ENCODE data around the gene MRPS35. TPM values are rescaled to one million over a fixed set of nuclear protein-coding genes. Genes with fewer than 3 reads are reported as not detected.

MRPS35 gene
- total RNA-seq, 1 experiment from 2014 or later = 98.7 TPM

DNA sequence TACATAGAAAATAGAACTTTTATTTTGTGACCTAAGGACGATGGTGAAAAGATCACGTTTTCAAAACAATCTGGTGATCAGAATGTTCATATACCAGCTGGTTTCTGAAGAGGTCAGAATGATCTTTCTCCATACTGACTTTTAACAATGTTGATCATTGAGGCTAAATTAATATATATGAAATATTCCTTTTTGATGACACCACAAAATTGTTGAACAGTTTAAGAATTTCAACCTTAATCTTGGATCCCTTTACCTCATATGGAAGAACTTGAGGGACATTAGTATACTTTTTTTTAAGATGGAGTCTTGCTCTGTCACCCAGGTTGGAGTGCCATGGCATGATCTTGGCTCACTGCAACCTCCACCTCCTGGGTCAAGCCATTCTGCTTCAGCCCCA is 17.2 kb upstream of the MRPS35 start:
- H3K4me1 ChIP-seq (replicated peaks) = peaks cover 11% of the 10 kb centered on the region
- peaks cover 41% of the 10 kb centered on the region for H3K36me3 ChIP-seq
- H3K9me3 ChIP-seq (replicated peaks) = no peaks in the 10 kb centered on the region
- no peak for DNase-seq (ENCODE audit: low read depth in 1 of 2, low spot score in 2 of 2)
- H3K27ac ChIP-seq = no peak overlapping the region
- no peak overlapping the region for H3K4me3 ChIP-seq
- H3K27me3 ChIP-seq (replicated peaks) = no peaks in the 10 kb centered on the region

DNA sequence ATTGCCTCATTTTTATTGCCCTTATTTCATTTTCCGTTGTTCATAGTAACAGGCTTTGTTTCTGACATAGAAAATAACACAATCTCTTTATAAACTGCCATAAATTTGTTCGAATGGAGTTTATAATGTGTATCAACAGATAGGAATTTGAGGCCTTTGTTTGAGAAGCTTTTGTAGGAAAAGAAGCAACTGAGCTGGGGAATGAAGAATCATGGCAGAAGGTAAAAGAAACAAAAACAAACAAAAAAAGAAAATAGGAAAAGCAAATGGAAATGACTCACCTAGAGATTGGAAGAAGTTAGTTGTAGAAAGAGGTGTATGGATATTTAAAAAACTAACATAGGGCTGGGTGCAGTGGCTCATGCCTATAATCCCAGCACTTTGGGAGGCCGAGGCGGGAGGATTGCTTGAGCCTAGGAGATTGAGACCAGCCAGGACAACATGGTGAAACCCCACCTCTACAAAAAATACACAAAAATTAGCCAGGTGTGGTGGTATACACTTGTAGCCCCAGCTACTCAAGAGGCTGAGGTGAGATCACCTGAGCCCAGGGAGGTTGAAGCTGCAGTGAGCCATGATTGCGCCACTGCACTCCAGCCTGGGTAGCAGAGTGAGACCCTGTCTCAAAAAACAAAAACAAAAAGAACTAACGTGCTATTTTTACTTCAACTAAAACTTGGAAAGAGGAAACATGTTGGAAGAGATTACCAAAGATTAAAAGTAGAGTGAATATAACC is 14.9 kb upstream of the MRPS35 start:
- Histone ChIP-seq H3K4me1 (replicated peaks) (peaks cover 11% of the 10 kb centered on the region), H3K27me3 (replicated peaks) (no peaks in the 10 kb centered on the region), H3K9me3 (replicated peaks) (no peaks in the 10 kb centered on the region), H3K36me3 (peaks cover 30% of the 10 kb centered on the region), H3K4me3 (no peak overlapping the region), H3K27ac (peak overlapping the region; percentile 70)
- DNase-seq (ENCODE audit: low read depth in 1 of 2, low spot score in 2 of 2) = peak in 1 of 2 experiments; percentile 37

DNA sequence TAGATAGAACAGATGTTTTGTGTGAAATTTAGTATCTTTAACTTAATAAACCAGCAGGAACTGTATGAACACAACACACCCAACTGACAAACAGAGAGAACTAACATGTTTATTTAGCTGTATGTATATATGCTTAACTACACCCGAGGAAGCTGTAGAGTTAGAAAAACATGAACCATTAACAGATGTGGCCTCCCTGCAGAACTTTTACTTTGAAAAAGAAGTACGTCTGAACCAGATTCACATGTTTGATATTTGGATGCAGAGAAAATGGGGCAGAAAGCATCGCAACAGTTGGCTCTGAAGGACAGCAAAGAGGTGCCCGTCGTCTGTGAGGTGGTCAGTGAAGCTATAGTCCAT is 14.4 kb upstream of the MRPS35 start, which contains the start of gene REP15:
Gene REP15, plus strand, starts transcription at position 155 of the 360 bp plus-strand sequence. Its CDS starts 116 bp downstream, at position 271.
- Histone ChIP-seq H3K4me1 (replicated peaks) (peaks cover 11% of the 10 kb centered on the region), H3K27me3 (replicated peaks) (no peaks in the 10 kb centered on the region), H3K9me3 (replicated peaks) (no peaks in the 10 kb centered on the region), H3K36me3 (peaks cover 27% of the 10 kb centered on the region), H3K27ac (peak within 1 kb of the TSS; percentile 70), H3K4me3 (no peak within 1 kb of the TSS)
- DNase-seq (ENCODE audit: low read depth in 1 of 2, low spot score in 2 of 2) = no peak

DNA sequence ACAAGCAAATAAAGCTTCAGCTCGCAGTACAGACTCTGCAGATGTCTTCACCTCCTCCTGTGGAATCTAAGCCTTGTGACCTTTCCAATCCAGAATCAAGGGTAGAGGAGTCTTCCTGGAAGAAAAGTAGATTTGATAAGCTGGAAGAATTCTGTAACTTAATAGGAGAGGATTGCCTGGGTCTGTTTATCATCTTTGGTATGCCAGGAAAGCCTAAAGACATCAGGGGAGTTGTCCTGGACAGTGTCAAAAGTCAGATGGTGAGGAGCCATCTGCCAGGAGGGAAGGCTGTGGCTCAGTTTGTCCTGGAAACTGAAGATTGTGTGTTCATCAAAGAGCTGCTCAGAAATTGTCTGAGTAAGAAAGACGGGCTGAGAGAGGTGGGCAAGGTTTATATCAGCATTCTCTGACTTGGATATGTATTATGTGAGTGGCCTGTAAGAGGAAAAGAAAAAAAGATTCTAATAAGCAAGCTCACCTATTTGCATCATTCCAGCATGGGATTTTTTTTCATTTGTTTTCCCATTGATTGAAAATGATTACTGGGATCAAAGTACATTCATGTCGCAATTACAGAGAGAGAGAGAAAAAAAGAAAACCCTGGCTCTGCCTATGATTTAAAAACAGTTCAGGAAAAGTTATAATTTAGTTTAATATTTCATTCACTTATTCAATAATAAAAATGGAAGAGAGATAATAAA is 13.6 kb upstream of the MRPS35 start:
- Histone ChIP-seq H3K9me3 (replicated peaks) (no peaks in the 10 kb centered on the region), H3K4me3 (no peak overlapping the region), H3K27me3 (replicated peaks) (no peaks in the 10 kb centered on the region), H3K36me3 (peaks cover 20% of the 10 kb centered on the region), H3K27ac (no peak overlapping the region), H3K4me1 (replicated peaks) (peaks cover 11% of the 10 kb centered on the region)
- no peak for DNase-seq (ENCODE audit: low read depth in 1 of 2, low spot score in 2 of 2)

DNA sequence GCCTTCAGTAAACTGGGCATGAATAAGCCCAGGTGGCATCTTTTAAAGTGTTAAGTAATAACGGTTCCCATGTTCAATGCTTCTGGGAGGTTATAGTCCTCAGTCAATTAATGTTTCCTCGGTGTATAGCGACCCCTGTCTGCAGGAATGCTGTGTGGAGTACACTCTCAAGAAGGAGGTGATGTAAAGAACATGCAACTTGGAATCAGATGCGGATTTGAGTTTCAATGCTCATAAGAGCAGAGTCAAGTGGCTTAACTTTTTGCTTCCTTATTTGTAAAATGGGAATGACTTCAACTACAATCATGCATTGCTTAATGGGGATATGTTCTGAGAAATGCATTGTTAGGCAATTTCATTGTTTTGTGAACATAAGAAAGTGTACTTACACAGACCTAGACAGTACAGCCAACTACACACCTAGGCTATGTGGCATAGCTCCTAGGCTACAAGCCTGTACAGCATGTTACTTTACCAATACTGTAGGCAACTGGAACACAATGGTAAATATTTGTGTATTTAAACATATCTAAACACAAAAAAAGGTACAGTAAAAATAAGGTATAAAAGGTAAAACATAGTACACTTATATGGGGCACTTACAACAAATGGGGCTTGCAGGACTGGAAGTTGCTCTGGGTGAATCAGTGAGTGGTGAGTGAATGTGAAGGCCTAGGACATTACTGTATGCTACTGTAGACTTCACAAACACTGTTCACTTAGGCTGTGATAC is 6.7 kb upstream of the MRPS35 start:
- Histone ChIP-seq H3K4me1 (replicated peaks) (peaks cover 10% of the 10 kb centered on the region), H3K36me3 (no peaks in the 10 kb centered on the region), H3K27me3 (replicated peaks) (no peaks in the 10 kb centered on the region), H3K9me3 (replicated peaks) (no peaks in the 10 kb centered on the region), H3K4me3 (no peak overlapping the region), H3K27ac (no peak overlapping the region)
- DNase-seq (ENCODE audit: low read depth in 1 of 2, low spot score in 2 of 2) = peak; percentile 64 to 74

DNA sequence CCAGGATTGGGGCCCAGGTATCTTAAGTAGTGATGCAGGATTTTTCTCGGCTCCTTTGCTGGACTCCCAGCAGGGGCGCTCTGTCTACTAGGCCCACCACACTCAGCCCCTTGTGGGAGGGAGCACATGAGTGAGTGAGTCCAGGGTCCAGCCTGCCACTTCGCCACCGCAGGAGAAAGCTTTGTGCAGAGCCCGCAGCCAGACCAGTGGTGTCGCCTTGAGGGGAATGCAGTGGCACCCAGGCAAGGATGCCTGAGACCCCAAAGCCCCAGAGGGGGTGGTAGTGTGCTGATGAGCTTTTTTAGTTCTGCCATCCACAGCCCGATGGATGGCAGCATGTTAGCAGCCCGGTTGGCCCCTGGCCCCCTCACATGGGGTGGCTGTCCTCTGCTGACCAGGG is 5.4 kb upstream of the MRPS35 start:
- H3K4me1 ChIP-seq (replicated peaks) = peaks cover 10% of the 10 kb centered on the region
- no peak overlapping the region for H3K4me3 ChIP-seq
- H3K36me3 ChIP-seq = no peaks in the 10 kb centered on the region
- no peak for DNase-seq (ENCODE audit: low read depth in 1 of 2, low spot score in 2 of 2)
- H3K27ac ChIP-seq = no peak overlapping the region
- no peaks in the 10 kb centered on the region for H3K27me3 ChIP-seq (replicated peaks)
- H3K9me3 ChIP-seq (replicated peaks) = no peaks in the 10 kb centered on the region

DNA sequence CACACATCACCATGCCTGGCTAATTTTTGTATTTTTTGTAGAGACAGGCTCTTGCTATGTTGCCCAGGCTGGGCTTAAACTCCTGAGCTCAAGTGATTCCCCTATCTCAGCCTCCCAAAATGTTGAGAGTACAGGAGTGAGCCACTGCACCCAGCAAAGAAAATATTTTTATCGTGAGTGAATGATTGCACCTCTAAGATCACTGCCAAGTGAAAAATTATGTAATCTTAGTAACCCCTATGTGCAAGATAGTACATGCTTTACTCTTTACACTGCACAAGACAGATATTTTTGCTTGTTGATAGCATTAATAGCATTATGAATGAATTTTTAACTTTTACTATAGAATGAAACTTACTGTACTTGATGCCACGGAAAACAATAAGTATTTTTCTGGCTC is 3.4 kb upstream of the MRPS35 start:
- Histone ChIP-seq H3K36me3 (peaks cover 3% of the 10 kb centered on the region; the same call in 1 of the 2 replicates), H3K9me3 (replicated peaks) (no peaks in the 10 kb centered on the region), H3K27ac (no peak overlapping the region), H3K27me3 (replicated peaks) (no peaks in the 10 kb centered on the region), H3K4me3 (no peak overlapping the region), H3K4me1 (replicated peaks) (peaks cover 14% of the 10 kb centered on the region)
- DNase-seq (ENCODE audit: low read depth in 1 of 2, low spot score in 2 of 2) = no peak

DNA sequence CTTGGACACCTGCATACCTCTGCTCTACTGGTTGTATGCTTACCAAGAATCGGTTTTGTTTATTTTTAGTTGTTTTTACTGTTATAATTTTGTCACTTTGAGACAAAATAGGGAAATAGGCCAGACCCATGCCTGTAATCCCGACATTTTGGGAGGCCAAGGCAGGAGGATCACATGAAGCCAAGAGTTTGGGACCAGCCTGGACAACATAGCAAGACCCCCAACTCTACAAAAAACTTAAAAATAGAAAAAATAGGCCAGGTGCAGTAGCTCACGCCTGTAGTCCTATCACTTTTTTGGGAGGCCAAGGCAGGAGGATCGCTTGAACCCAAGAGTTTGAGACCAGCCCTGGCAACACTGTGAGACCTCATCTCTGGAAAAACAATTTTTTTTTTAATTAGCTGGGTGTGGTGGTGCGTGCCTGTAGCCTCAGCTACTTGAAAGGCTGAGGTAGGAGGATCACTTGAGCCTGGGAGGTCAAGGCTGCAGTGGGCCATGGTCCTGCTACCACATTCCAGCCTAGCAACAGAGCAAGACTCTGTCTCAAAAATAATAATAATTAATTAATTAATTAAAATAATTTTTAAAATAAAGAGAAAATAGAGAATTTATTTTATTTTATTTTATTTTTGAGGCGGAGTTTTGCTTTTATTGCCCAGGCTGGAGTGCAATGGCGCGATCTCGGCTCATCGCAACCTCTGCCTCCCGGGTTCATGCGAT is 1.3 kb upstream of the MRPS35 start:
- H3K4me3 ChIP-seq = peak overlapping the region; percentile 74; the same call in 1 of the 2 replicates
- DNase-seq (ENCODE audit: low read depth in 1 of 2, low spot score in 2 of 2) = no peak
- H3K27me3 ChIP-seq (replicated peaks) = no peaks in the 10 kb centered on the region
- peaks cover 3% of the 10 kb centered on the region; the same call in 1 of the 2 replicates for H3K36me3 ChIP-seq
- H3K27ac ChIP-seq = no peak overlapping the region
- H3K4me1 ChIP-seq (replicated peaks) = peaks cover 5% of the 10 kb centered on the region
- no peaks in the 10 kb centered on the region for H3K9me3 ChIP-seq (replicated peaks)

DNA sequence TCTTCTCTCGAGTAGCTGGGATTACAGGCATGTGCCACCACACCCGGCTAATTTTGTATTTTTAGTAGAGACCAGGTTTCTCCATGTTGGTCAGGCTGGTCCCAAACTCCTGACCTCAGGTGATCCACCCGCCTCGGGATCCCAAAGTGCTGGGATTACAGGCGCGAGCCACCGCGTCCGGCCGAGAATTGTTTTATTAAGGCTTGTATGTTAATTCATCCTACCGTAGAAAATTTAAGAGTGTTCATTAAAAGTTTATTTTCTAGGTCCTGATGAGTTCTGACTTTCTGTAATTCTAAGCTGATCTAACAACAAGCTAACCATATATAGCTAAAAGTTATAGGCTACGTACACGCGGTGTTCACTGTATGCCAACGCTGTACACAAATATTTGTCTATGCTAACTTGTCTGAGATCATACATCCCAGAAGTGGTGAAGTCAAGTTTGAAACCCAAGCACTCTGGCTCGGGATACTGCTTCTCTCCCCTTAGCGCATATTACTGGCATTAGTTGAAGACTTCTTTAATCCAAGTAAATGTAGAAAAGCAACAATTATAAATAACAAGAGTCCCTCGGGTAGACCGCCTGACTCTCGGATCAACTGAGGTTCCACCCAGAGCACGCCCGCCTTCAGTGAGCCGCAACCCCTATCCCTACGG is 570 bp upstream of the MRPS35 start:
- H3K9me3 ChIP-seq (replicated peaks) = no peaks in the 10 kb centered on the region
- peak overlapping the region; percentile 74 for H3K4me3 ChIP-seq
- peaks cover 5% of the 10 kb centered on the region for H3K4me1 ChIP-seq (replicated peaks)
- no peak for DNase-seq (ENCODE audit: low read depth in 1 of 2, low spot score in 2 of 2)
- H3K27me3 ChIP-seq (replicated peaks) = no peaks in the 10 kb centered on the region
- H3K36me3 ChIP-seq = peaks cover 3% of the 10 kb centered on the region
- H3K27ac ChIP-seq = peak overlapping the region; percentile 44

DNA sequence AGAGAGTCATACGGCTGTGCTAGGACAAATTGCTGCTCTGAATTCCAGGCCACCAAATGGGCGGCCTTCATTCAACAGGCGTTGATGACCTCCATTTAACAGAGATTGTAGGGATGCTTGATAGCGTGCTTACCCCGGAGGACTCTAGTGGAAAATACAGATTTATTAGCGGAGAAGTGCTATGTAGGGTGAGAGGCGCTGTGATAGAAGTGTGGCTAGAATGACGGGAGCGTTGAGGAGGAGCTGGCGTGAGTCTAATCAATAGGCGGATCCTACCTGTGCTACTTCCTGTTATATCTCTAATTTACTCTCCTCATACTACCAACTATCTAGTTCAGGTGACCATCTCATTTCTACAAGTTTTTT is 668 bp downstream of the MRPS35 start:
- Histone ChIP-seq H3K4me1 (replicated peaks) (peaks cover 5% of the 10 kb centered on the region), H3K36me3 (peaks cover 16% of the 10 kb centered on the region), H3K27ac (peak overlapping the region; percentile 44), H3K27me3 (replicated peaks) (no peaks in the 10 kb centered on the region), H3K9me3 (replicated peaks) (no peaks in the 10 kb centered on the region), H3K4me3 (peak overlapping the region; percentile 74)
- DNase-seq (ENCODE audit: low read depth in 1 of 2, low spot score in 2 of 2) = no peak

DNA sequence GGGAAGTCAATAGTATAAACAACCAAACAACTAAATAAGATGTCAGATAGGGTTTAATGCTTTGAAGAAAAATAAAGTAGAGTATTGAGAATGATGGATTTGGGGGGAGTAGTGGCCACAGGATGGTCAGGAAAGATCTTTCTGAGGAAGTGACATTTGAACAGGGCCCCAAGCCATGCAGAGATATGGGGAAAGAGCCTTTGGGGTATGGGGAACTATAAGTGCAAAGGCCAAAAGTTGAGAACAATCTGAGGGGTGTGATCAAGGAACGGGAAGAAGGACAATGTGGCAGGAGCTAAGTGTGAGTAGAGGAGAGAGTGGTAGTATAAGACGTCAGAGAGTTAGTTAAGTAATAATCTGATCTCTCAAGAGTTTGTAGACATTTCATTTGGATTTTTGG is 1.3 kb downstream of the MRPS35 start:
- Histone ChIP-seq H3K36me3 (peaks cover 22% of the 10 kb centered on the region), H3K4me1 (replicated peaks) (peaks cover 5% of the 10 kb centered on the region), H3K9me3 (replicated peaks) (no peaks in the 10 kb centered on the region), H3K27me3 (replicated peaks) (no peaks in the 10 kb centered on the region), H3K4me3 (peak overlapping the region; percentile 74; the same call in 1 of the 2 replicates), H3K27ac (no peak overlapping the region)
- DNase-seq (ENCODE audit: low read depth in 1 of 2, low spot score in 2 of 2) = no peak

DNA sequence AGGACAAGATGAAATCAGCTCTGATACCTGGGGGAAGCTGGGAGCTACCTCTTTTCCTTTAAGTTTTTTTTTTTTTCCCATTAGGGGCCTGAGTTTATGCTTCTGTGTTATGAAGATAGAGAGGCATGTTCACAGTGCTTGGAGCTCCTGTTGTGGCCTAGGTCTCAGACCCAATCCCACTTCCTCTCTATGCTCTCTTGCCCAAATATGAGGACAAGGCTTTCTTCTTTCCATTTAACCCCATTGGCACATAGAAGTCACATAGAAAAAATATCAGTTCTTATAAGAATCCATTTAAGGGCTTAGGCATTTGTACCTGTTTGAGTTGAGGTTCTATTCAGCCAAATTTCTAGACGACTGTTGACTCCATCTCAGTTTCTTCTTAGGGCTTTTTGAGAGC is 12.6 kb downstream of the MRPS35 start:
- Histone ChIP-seq H3K36me3 (peaks cover 61% of the 10 kb centered on the region), H3K4me1 (replicated peaks) (no peaks in the 10 kb centered on the region), H3K9me3 (replicated peaks) (no peaks in the 10 kb centered on the region), H3K27ac (no peak overlapping the region), H3K4me3 (no peak overlapping the region), H3K27me3 (replicated peaks) (no peaks in the 10 kb centered on the region)
- DNase-seq (ENCODE audit: low read depth in 1 of 2, low spot score in 2 of 2) = no peak

DNA sequence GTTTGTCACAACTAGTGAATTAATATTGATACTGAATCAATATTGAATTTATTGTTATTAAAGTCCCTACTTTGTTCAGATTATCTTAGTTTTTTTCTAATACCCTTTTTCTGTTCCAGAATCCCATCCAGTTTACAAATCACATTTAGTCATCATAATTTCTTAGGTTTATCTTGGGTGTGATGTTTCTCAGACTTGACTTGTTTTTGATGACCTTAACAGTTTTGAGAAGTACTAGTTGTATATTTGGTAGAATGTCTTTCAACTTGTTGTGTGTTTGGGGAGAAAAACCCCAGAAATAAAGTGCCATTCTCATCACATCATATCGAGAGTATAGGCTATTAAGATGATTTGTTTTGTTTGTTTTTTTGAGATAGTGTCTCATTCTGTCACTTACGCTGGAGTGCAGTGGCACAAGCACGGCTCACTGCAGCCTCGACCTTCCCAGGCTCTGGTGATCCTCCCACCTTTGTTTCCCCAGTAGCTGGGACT is 19.5 kb downstream of the MRPS35 start:
- DNase-seq (ENCODE audit: low read depth in 1 of 2, low spot score in 2 of 2) = no peak
- Histone ChIP-seq H3K9me3 (replicated peaks) (no peaks in the 10 kb centered on the region), H3K4me3 (no peak overlapping the region), H3K27me3 (replicated peaks) (no peaks in the 10 kb centered on the region; the same call in 1 of the 2 replicates), H3K4me1 (replicated peaks) (no peaks in the 10 kb centered on the region), H3K27ac (no peak overlapping the region), H3K36me3 (peaks cover 26% of the 10 kb centered on the region)
